ENCODE data around the gene OPCML. TPM values are rescaled to one million over a fixed set of nuclear protein-coding genes. Genes with fewer than 3 reads are reported as not detected.

OPCML gene
- total RNA-seq, 1 experiment from 2014 or later, result 0.94 TPM

DNA sequence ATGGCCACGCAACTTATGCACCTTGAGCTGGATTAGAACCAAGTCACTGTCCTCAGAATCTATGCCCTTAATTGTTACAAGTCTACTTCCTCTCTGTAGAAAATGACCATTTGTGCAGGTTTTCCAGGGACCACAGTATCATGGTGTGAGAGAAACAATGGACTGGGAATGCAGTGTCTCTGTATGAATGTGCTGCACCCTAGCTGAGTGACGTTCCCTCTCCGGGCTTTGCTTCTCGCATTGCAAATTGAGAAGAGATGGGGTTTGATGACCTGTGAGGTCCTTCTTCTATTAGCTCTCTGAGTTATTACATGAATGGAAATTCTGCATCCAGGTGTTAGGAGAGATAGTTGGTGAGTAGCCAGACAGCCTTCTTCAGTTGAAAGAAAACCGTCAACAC is 1109.6 kb downstream of the OPCML start:
- H3K79me2 ChIP-seq (ENCODE audit: insufficient read depth, low read length), result no peaks in the 10 kb centered on the region
- no peak overlapping the region for H4K5ac ChIP-seq (ENCODE audit: insufficient read length, low read depth, low read length)
- H2BK15ac ChIP-seq (ENCODE audit: low read depth, low read length), result no peak overlapping the region
- H3K4ac ChIP-seq (ENCODE audit: low read depth, low read length), result no peak overlapping the region
- H2BK12ac ChIP-seq (ENCODE audit: insufficient read length, low read depth, low read length), result no peak overlapping the region
- no peaks in the 10 kb centered on the region for H4K20me1 ChIP-seq (ENCODE audit: control insufficient read depth, insufficient read depth, insufficient read length)
- H3T11ph ChIP-seq (ENCODE audit: low read length), result no peak overlapping the region
- no peak overlapping the region for H4K8ac ChIP-seq (replicated peaks; ENCODE audit: insufficient read length, low read depth, low read length)
- no peak overlapping the region for H3K4me2 ChIP-seq (ENCODE audit: insufficient read depth, insufficient read length, low read length)
- no peaks in the 10 kb centered on the region for H3K9me3 ChIP-seq (ENCODE audit: control insufficient read depth, low read depth, low read length)
- H3K36me3 Mint-ChIP-seq (ENCODE audit: insufficient read depth in 1 of 3, low read depth in 3 of 3), result no peaks in the 10 kb centered on the region; a peak in 1 of 7 replicates
- no peak overlapping the region for H2AK5ac ChIP-seq (ENCODE audit: insufficient read length, low read length)
- no peak overlapping the region for H3K14ac ChIP-seq (ENCODE audit: insufficient read depth, low read length)
- no peak for DNase-seq
- no peaks in the 10 kb centered on the region for H3K79me1 ChIP-seq (ENCODE audit: insufficient read depth, low read depth, low read length, poor library complexity, severe bottlenecking)
- no peaks in the 10 kb centered on the region for H3K27me3 ChIP-seq (ENCODE audit: insufficient read depth, low read length)
- H3K23ac ChIP-seq (ENCODE audit: insufficient read length, low read depth, low read length), result no peak overlapping the region
- 0 out of 2 replicates have a peak, but pooled peaks cover 2% of the 10 kb centered on the region for H3K27me3 Mint-ChIP-seq (ENCODE audit: low read depth)
- no peak overlapping the region for H3K56ac ChIP-seq (ENCODE audit: insufficient read length, low read depth, low read length)
- no peak overlapping the region for H2BK5ac ChIP-seq (ENCODE audit: insufficient read length, low read length)
- H3K9me3 Mint-ChIP-seq, result no peaks in the 10 kb centered on the region
- no peak overlapping the region for H4K91ac ChIP-seq (ENCODE audit: insufficient read length, low read depth, low read length)
- H3K4me3 Mint-ChIP-seq, result no peak overlapping the region
- no peak overlapping the region for H2AFZ ChIP-seq (ENCODE audit: low read length)
- H2BK20ac ChIP-seq (ENCODE audit: low read depth, low read length, poor library complexity, severe bottlenecking), result no peak overlapping the region
- H3K4me1 Mint-ChIP-seq, result peaks cover 9 to 12% of the 10 kb centered on the region in 2 experiments
- no CpG with 5 or more reads among the region's 5 CpGs for WGBS (ENCODE audit: extremely low coverage, insufficient read length, low lambda C conversion rate)
- no peak overlapping the region for H2BK120ac ChIP-seq (ENCODE audit: low read depth, low read length, poor library complexity, severe bottlenecking)
- H3K18ac ChIP-seq (ENCODE audit: insufficient read length, low read depth, low read length), result no peak overlapping the region
- no peak overlapping the region for H3K9ac ChIP-seq (ENCODE audit: extremely low read depth, insufficient read length, low read length)
- H3K27ac ChIP-seq (ENCODE audit: insufficient read length, low read depth, low read length), result no peak overlapping the region
- H3K4me1 ChIP-seq (ENCODE audit: insufficient read depth, low read length), result peaks cover 3% of the 10 kb centered on the region; the same call in 1 of the 2 replicates
- no peak overlapping the region for H3K27ac Mint-ChIP-seq
- H3K23me2 ChIP-seq (ENCODE audit: insufficient read length, low read depth, low read length, poor library complexity, severe bottlenecking), result no peaks in the 10 kb centered on the region
- TF ChIP-seq, protein P1, sequence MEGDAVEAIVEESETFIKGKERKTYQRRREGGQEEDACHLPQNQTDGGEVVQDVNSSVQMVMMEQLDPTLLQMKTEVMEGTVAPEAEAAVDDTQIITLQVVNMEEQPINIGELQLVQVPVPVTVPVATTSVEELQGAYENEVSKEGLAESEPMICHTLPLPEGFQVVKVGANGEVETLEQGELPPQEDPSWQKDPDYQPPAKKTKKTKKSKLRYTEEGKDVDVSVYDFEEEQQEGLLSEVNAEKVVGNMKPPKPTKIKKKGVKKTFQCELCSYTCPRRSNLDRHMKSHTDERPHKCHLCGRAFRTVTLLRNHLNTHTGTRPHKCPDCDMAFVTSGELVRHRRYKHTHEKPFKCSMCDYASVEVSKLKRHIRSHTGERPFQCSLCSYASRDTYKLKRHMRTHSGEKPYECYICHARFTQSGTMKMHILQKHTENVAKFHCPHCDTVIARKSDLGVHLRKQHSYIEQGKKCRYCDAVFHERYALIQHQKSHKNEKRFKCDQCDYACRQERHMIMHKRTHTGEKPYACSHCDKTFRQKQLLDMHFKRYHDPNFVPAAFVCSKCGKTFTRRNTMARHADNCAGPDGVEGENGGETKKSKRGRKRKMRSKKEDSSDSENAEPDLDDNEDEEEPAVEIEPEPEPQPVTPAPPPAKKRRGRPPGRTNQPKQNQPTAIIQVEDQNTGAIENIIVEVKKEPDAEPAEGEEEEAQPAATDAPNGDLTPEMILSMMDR (conservative IDR thresholded peaks at IDR 0.05), result no peak

Measured in H9 (cell line).